LNCaP clone FGC (cell line): Measurements from ENCODE around the gene ZNF497.

Source experiments
- DNase-seq: peaks from one replicate; pipeline ENCODE4 v3.0.0-alpha.2; 2011; ENCODE audit warnings: low read depth
- H3K4me3 ChIP-seq: 2 replicates; pipeline ENCODE4 v1.5.1; 2011; ENCODE audit warnings: mild to moderate bottlenecking, low read depth, low read length, control low read depth
- CTCF ChIP-seq: IDR thresholded peaks from 2 replicates; pipeline ENCODE4 v1.5.1; 2012; ENCODE audit warnings: mild to moderate bottlenecking; ENCODE audit not compliant: control insufficient read depth, insufficient read depth; ENCODE audit errors: extremely low read depth

The ZNF497 gene

GRCh38 chr19:58307736-58308135 lies 54.8 kb downstream of the ZNF497 start:
- DNase-seq: no peak
- no peak overlapping the region for H3K4me3 ChIP-seq

GRCh38 chr19:58305932-58306323 lies 56.6 kb downstream of the ZNF497 start:
- no peak for TF ChIP-seq CTCF
- H3K4me3 ChIP-seq: peak overlapping the region; percentile 95
- DNase-seq: no peak

More at GRCh38 chr19:58307736-58308135, 54.8 kb downstream of the ZNF497 start:
- no peak for TF ChIP-seq CTCF

GRCh38 chr19:58305065-58305931 lies 57.3 kb downstream of the ZNF497 start, which contains the start of gene ERVK3-1:
TSS of gene ERVK3-1 (plus strand) at chr19:58305377. CDS start at chr19:58312169, 6,792 bp downstream.
- DNase-seq: peak; percentile 94
- peak within 1 kb of the TSS; percentile 95 for H3K4me3 ChIP-seq
- TF ChIP-seq CTCF: no peak

- TF ChIP-seq CTCF: no peak
- peak overlapping the region; percentile 95 for H3K4me3 ChIP-seq
- no peak for DNase-seq
These were observed 57.8 kb downstream of the ZNF497 start for GRCh38 chr19:58304748-58305064.
